NT2/D1 (cell line): ENCODE data around the gene RNASE3.
"Not testable (repeated sequence)": the region's sequence is repeated elsewhere in the genome, so short reads cannot be mapped to it uniquely, and the experiment has no call there.

Experiments used
- DNase-seq: peaks from one replicate; pipeline ENCODE4 v3.0.0-alpha.2; 2011; ENCODE audit warnings: low read depth, low spot score
- H3K27me3 ChIP-seq: 2 replicates; pipeline ENCODE4 v1.6.0; 2011; ENCODE audit warnings: mild to moderate bottlenecking; ENCODE audit not compliant: insufficient read length, insufficient read depth
- H3K36me3 ChIP-seq: 2 replicates; pipeline ENCODE4 v1.6.1; 2011; ENCODE audit warnings: mild to moderate bottlenecking, low read length, mixed read lengths; ENCODE audit not compliant: insufficient read depth, insufficient read length
- H3K4me1 ChIP-seq: 2 replicates; pipeline ENCODE4 v1.5.1; 2011; ENCODE audit not compliant: insufficient read depth, insufficient read length
- H3K4me3 ChIP-seq: 2 replicates; pipeline ENCODE4 v1.5.1; 2011; ENCODE audit warnings: low read depth; ENCODE audit not compliant: insufficient read length
- H3K9ac ChIP-seq: 2 replicates; pipeline ENCODE4 v1.6.0; 2011; ENCODE audit warnings: low read depth; ENCODE audit not compliant: insufficient read length
- H3K9me3 ChIP-seq: 2 replicates; pipeline ENCODE4 v1.5.1; 2011; ENCODE audit warnings: mild to moderate bottlenecking, low read length; ENCODE audit not compliant: insufficient read depth
- SUZ12 ChIP-seq: IDR thresholded peaks from 2 replicates; pipeline ENCODE4 v1.6.1; 2011; ENCODE audit not compliant: insufficient read length, insufficient read depth; ENCODE audit errors: extremely low read depth
- YY1 ChIP-seq: IDR thresholded peaks from 2 replicates; pipeline ENCODE4 v1.6.1; 2011; ENCODE audit not compliant: insufficient read length, insufficient read depth
- ZNF274 ChIP-seq: IDR thresholded peaks from 2 replicates; pipeline ENCODE4 v1.6.1; 2011; ENCODE audit warnings: mild to moderate bottlenecking, low read depth, low read length

The RNASE3 gene

DNA sequence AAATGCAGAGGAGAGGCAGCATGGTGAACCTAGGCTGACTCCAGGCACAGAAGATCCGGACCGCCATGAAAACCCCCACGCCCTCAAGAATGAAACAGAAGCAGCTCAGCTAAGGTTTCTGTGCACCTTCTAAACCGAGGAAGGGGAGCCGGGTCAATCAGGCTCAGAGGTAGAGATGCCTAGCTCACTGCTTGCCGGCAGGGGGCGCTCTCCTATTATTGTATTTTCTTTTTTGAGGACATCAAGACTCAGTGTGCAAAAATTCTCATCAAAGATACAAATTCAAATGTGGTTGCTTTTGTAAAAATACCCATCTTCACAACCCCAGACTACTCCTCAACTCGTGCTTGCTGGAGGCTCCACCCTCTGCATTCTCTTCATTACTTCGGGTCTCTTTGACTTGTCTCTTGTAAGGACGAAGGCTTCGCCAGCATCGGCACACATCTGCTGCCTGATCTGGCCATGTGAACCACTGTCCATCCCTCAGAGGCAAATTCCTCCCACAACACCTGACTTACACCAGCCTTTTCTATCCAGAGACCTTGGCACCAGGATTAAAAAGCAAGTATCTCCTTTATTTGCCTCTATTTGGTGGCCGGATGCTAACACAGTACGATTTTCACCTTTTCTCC lies 33.4 kb upstream of the RNASE3 start:
- H3K36me3 ChIP-seq, result no peaks in the 10 kb centered on the region
- TF ChIP-seq SUZ12, result no peak
- no peak for TF ChIP-seq YY1
- TF ChIP-seq ZNF274, result no peak
- no peaks in the 10 kb centered on the region for H3K9me3 ChIP-seq
- no peaks in the 10 kb centered on the region for H3K4me1 ChIP-seq
- DNase-seq, result peak; percentile 27
- no peaks in the 10 kb centered on the region for H3K27me3 ChIP-seq
- no peak overlapping the region for H3K4me3 ChIP-seq
- no peak overlapping the region for H3K9ac ChIP-seq

DNA sequence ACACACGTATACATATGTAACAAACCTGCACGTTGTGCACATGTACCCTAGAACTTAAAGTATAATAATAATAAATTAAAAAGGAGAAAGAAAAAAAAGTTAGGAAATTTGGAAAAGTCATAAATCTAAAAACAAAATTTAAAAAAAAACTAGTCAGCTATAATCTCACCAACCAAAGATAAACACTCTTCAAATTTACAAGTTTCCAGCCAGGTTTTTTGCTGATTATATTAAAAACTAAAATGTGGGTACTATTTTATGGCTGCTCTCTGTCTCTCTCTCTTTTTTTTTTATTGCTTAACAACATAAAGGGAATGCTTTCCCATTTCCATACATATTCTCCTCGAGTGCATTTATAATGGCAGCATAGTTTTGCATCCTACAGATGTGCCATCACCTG lies 25.0 kb upstream of the RNASE3 start:
- DNase-seq, result no peak
- Histone ChIP-seq H3K9me3 (no peaks in the 10 kb centered on the region), H3K27me3 (no peaks in the 10 kb centered on the region), H3K36me3 (no peaks in the 10 kb centered on the region), H3K4me1 (no peaks in the 10 kb centered on the region), H3K4me3 (no peak overlapping the region), H3K9ac (no peak overlapping the region)
- TF ChIP-seq ZNF274 (no peak), SUZ12 (no peak), YY1 (no peak)

DNA sequence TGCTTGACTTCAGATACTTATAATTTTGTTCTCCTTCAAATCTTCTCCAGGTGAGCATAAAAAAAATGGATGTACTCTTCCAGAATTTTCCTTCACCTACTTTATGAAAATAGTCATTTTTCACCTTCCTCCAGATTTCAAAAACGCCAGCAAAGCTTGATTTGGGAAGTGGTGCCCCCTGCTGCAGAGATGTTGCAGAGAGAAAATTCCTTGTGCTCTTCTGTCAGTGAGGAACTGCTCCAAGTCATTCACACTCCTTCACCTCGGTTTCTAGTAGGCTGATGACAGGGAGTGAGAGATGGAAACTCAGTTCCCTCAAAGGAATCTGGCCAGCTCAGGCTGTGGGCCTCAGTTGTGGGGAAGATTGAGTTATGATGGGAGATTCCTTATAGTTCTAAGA lies 24.2 kb upstream of the RNASE3 start:
- no peaks in the 10 kb centered on the region for H3K9me3 ChIP-seq
- no peak overlapping the region for H3K9ac ChIP-seq
- no peaks in the 10 kb centered on the region for H3K27me3 ChIP-seq
- DNase-seq, result peak; percentile 13
- H3K4me3 ChIP-seq, result no peak overlapping the region
- H3K4me1 ChIP-seq, result no peaks in the 10 kb centered on the region
- no peaks in the 10 kb centered on the region for H3K36me3 ChIP-seq
- TF ChIP-seq YY1 (no peak), ZNF274 (no peak), SUZ12 (no peak)

DNA sequence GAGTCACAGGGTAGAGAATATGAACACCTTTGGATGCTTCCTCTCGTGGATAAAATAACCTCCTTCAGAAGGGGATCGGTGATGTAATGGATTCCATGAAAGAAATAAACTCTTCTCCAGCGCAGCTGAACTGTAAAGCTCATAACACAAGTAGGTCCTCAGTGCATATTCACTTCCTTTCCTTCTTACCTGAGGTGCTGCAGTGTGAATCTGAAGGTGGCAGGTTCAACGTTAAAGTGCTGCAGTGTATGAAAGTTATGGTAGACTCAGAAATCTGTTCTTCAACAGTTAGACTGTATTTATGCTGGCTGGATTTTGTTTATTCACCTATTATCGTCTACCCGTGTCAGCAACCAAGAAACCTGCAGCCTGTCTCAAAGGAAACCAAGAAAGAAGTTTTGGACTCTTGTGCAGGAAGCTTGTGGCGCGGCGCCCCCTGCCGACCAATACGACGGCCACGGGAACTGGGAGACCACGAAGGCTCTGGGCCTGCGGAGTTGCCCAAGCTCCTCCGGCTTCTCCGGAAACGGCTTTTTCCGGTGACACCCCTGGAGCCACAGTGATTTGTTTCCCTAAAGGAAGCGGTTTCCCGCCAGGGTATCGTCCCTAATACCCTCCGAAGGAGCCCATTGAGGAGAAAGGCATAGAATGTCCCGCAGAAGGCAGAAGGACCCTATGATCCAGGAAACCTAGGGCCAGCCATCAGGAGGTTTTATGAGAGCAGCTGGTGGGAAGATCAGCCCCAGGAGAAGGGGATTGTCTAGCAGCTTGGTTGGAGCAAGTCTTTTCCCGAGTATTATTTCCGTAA lies 17.6 kb upstream of the RNASE3 start:
- TF ChIP-seq ZNF274 (no peak), YY1 (no peak), SUZ12 (no peak)
- Histone ChIP-seq H3K9ac (peak overlapping the region; percentile 61), H3K27me3 (no peaks in the 10 kb centered on the region), H3K9me3 (no peaks in the 10 kb centered on the region), H3K4me1 (no peaks in the 10 kb centered on the region), H3K4me3 (peak overlapping the region; percentile 31), H3K36me3 (no peaks in the 10 kb centered on the region)
- DNase-seq, result peak; percentile 86

DNA sequence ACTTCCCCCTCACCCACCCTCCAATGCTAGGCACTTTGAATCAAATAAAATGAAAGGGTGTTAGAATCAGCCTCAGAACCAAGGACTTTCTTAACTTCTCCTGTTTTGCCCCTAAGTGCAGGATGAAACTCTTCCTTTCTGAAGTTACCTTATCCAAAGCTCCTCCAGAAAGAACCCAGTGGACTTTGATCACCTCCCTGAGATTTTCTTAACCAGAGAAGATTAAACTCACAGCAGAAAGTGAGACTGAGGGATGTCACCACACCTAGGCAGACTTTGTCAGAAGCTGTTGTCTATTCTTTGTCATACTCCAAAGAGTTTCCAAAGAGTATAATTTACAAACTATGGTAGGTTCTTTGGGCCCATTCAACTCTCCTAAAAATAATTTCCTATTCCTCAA lies 14.2 kb upstream of the RNASE3 start:
- H3K36me3 ChIP-seq, result no peaks in the 10 kb centered on the region
- no peaks in the 10 kb centered on the region for H3K9me3 ChIP-seq
- H3K27me3 ChIP-seq, result no peaks in the 10 kb centered on the region
- TF ChIP-seq ZNF274 (no peak), SUZ12 (no peak), YY1 (no peak)
- no peaks in the 10 kb centered on the region for H3K4me1 ChIP-seq
- H3K9ac ChIP-seq, result no peak overlapping the region
- no peak overlapping the region for H3K4me3 ChIP-seq
- no peak for DNase-seq

DNA sequence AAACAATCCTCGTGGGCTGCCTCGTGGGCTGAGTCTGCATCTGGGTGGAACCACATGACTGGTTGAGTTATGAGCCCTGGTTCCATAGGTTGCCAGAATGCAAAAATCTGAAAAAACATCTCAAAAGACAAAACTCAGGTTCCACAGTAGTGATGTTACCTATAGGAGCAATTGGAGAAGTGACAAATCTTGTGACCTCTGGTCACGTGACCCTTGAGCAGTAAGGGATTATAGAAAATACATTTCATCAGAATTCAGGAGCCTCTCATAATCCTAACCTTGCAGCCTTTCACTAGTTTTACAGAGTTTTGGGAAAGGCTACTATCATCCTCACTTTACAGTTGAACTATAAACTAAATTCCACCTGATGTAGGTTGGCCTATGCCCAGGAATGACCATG lies 12.5 kb upstream of the RNASE3 start:
- H3K4me1 ChIP-seq, result no peaks in the 10 kb centered on the region
- DNase-seq, result no peak
- H3K27me3 ChIP-seq, result no peaks in the 10 kb centered on the region
- no peaks in the 10 kb centered on the region for H3K9me3 ChIP-seq
- no peaks in the 10 kb centered on the region for H3K36me3 ChIP-seq
- TF ChIP-seq SUZ12, result no peak
- no peak for TF ChIP-seq ZNF274
- no peak for TF ChIP-seq YY1
- H3K4me3 ChIP-seq, result no peak overlapping the region
- no peak overlapping the region for H3K9ac ChIP-seq

DNA sequence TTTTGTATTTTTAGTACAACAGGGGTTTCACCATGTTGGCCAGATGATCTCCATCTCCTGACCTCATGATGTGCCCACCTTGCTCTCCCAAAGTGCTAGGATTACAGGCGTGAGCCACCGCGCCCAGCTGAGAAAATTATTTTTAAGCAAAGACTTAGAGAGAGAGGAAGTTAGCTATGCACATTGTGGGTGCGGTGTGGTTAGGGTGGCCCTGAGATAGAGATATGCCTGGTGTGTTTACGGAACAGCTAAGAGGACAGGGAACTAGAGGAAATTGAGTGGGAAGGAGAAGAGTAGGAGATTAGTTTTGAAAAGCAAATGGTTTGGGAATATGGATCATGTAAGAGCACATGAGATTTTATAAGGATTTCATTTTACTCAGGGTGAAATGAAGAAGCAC lies 10.0 kb upstream of the RNASE3 start:
- not testable (repeated sequence) for H3K4me3 ChIP-seq, DNase-seq, H3K4me1 ChIP-seq

DNA sequence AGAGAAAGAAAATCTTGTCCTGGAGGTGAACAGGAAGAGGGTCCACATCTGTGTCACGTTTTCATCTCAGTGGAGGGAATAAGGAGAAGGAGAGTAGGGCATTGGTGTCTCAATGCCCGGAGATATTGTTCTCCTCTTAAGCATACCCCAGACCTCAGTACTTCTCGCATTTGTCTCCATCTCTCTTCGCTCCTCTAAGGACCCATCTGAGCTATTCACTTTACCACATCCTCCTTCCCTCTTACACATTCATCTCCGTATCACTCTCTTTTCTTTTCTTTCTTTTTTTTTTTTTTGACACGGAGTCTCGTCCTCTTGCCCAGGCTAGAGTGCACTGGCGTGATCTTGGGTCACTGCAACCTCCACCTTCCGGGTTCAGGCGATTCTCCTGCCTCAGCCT lies 8.4 kb upstream of the RNASE3 start:
- not testable (repeated sequence) for H3K9ac ChIP-seq, H3K9me3 ChIP-seq, H3K4me1 ChIP-seq, DNase-seq, H3K4me3 ChIP-seq, H3K36me3 ChIP-seq, H3K27me3 ChIP-seq

More for the DNA sequence above, 10.0 kb upstream of the RNASE3 start:
- H3K27me3 ChIP-seq, H3K36me3 ChIP-seq, H3K9ac ChIP-seq, H3K9me3 ChIP-seq: not testable (repeated sequence)

DNA sequence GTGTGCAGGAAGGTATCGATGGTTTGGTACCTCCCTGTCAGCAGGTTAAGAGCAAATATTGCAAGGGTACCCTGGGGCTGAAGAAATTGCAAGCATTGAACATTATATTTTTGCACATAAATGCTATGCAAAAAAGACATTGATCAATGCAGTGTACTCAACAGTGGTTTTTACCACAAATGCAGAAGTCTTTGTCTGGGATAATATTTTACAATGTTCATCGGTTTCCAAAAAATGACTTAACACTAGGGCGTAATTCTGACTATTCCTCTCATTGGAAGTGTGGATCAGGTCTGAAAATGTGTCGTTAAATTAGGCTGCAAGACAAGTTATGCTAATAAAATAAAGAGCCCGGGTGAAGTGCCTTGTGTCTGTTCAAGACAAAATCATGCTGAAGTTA lies 2.8 kb upstream of the RNASE3 start:
- H3K4me1 ChIP-seq, H3K36me3 ChIP-seq, H3K9ac ChIP-seq, H3K9me3 ChIP-seq, DNase-seq, H3K4me3 ChIP-seq, H3K27me3 ChIP-seq: not testable (repeated sequence)

DNA sequence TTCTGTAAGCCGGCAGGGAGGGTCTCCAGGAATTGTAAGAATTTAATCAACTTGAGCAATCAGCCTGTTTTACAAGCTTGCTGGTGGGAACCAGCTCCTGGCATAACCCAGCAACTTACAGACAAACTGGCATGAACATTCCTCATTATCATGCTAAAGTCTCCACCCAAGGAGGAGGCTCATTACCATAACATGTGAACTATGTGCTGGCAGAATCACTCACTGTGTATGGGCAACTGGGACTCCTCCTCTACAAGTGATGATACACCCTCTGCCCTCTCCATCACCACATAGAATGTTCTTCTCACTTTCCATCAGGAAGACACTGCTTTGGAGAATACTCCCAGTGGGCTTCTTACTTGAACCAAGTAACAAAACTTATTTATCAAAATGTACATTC lies 4.1 kb downstream of the RNASE3 start:
- not testable (repeated sequence) for H3K4me1 ChIP-seq, H3K9me3 ChIP-seq, H3K27me3 ChIP-seq, H3K36me3 ChIP-seq, DNase-seq, H3K9ac ChIP-seq, H3K4me3 ChIP-seq
